Cardiac muscle cell (in vitro differentiated cells and primary cell): Measurements from ENCODE around the gene DPH2. TPM values are rescaled to one million over a fixed set of nuclear protein-coding genes. Genes with fewer than 3 reads are reported as not detected.

Experiments
- DNase-seq, 2 donors: peaks; one replicate each; pipeline versions ENCODE4 v3.0.0 to v3.0.0-alpha.2; 2010 to 2017; ENCODE audit warnings: low read depth in 1 of 2, low spot score in 1 of 2
- H3K27ac ChIP-seq: fragments of 200-600 bp; sonication (generic); 2 replicates; pipeline ENCODE4 v1.5.1; 2016
- H3K27me3 ChIP-seq: fragments of 200-600 bp; sonication (generic); 2 replicates; pipeline ENCODE4 v1.6.0; 2016; ENCODE audit warnings: control low read depth
- H3K36me3 ChIP-seq: fragments of 200-600 bp; sonication (generic); 2 replicates; pipeline ENCODE4 v1.5.1; 2016; ENCODE audit warnings: control low read depth
- H3K4me1 ChIP-seq: fragments of 200-600 bp; sonication (generic); 2 replicates; pipeline ENCODE4 v1.8.1; 2017; ENCODE audit warnings: low read depth, mild to moderate bottlenecking, mixed run types
- H3K4me3 ChIP-seq: fragments of 200-600 bp; sonication (generic); 2 replicates; pipeline ENCODE4 v1.5.1; 2016; ENCODE audit warnings: mild to moderate bottlenecking
- H3K9me3 ChIP-seq: fragments of 200-600 bp; sonication (generic); 2 replicates; pipeline ENCODE4 v1.5.1; 2017; ENCODE audit warnings: low read depth, mild to moderate bottlenecking, control low read depth
- polyA plus RNA-seq: library from polyadenylated mRNA; unstranded; fragments of >200 nt; fragmentation: Nextera tagmentation; extraction: Ambion mirVana; gene quantifications from 2 replicates; pipeline ENCODE4 v1.2.1, GENCODE V29; 2016
- total RNA-seq: library from RNA; depleted of rRNA; stranded (reverse); fragments of >200 nt; gene quantifications from 2 replicates; pipeline ENCODE4 v1.2.3, GENCODE V29; 2016
- TF ChIP-seq, protein P1 (sequence below): IDR thresholded peaks from 2 replicates; pipeline ENCODE4 v1.5.1; 2012; ENCODE audit warnings: low read depth, mild to moderate bottlenecking, low read length

DPH2 gene
- total and polyA plus RNA-seq, 2 experiments from 2014 or later = 20.7 to 21.5 TPM

- H3K36me3 ChIP-seq = no peaks in the 10 kb centered on the region
- H3K27me3 ChIP-seq = no peaks in the 10 kb centered on the region
- DNase-seq = no peak
- no peak overlapping the region for H3K4me3 ChIP-seq
- H3K9me3 ChIP-seq = no peaks in the 10 kb centered on the region
- no peak overlapping the region for H3K27ac ChIP-seq
- no peaks in the 10 kb centered on the region for H3K4me1 ChIP-seq
- TF ChIP-seq, protein P1, sequence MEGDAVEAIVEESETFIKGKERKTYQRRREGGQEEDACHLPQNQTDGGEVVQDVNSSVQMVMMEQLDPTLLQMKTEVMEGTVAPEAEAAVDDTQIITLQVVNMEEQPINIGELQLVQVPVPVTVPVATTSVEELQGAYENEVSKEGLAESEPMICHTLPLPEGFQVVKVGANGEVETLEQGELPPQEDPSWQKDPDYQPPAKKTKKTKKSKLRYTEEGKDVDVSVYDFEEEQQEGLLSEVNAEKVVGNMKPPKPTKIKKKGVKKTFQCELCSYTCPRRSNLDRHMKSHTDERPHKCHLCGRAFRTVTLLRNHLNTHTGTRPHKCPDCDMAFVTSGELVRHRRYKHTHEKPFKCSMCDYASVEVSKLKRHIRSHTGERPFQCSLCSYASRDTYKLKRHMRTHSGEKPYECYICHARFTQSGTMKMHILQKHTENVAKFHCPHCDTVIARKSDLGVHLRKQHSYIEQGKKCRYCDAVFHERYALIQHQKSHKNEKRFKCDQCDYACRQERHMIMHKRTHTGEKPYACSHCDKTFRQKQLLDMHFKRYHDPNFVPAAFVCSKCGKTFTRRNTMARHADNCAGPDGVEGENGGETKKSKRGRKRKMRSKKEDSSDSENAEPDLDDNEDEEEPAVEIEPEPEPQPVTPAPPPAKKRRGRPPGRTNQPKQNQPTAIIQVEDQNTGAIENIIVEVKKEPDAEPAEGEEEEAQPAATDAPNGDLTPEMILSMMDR = peak; percentile 13
These were observed 16.9 kb downstream of the DPH2 start for GRCh38 chr1:43986712-43987111.

DNA sequence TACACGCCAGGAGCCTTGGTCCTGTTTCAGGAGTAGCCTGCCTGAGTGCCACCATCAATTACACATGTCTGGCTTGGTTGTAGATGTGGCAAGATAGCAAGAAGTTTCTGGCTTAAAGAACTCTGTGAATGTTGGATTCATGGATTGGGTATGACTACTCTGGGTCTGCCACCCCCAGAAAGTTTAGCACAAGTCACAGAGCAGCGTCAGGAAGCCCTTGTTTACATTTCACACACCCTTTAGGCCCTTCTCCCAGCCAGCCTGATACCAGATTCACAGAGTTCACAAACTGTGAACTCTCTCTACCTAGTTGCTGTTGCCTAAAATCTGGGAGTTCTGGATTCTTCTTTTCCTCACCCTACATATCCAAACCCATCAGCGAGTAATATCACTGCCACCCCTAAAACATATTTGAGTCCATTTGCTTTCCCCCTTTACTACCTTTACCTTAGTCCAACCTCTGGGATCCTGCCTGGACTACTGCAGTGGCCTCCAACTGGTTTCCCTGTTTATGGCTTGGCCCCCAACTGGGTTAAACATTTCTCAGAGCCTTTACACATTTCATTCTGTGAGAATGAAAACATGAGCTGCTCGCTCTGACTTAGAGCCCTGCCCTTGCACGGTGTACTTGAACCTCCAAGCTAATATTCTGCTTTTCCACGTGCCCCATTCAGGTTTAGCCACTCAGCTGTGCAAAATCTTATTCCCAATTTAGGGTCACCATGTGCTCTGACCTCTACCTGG, 17.5 kb downstream of the DPH2 start:
- H3K4me1 ChIP-seq = peaks cover 3% of the 10 kb centered on the region
- H3K9me3 ChIP-seq = no peaks in the 10 kb centered on the region
- no peak overlapping the region for H3K27ac ChIP-seq
- no peaks in the 10 kb centered on the region for H3K36me3 ChIP-seq
- TF ChIP-seq, protein P1 = no peak
- H3K27me3 ChIP-seq = no peaks in the 10 kb centered on the region
- DNase-seq = no peak
- no peak overlapping the region for H3K4me3 ChIP-seq

GRCh38 chr1:43990271-43991199, 20.7 kb downstream of the DPH2 start:
- DNase-seq = no peak
- peaks cover 4% of the 10 kb centered on the region for H3K4me1 ChIP-seq

DNA sequence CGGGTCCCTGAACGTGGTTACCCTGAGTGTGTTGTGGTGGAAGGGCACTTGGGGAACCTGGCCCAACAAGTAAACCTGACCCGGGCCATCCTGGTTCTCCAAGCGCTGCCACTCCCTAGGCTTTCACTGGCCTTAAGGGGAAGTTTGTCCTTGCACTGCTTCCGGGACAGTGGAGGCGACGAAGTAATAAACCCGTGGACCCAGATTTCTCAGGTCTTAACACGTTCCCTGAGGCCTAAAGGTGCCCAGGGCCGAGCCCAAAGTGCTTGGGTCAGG, 21.3 kb downstream of the DPH2 start:
- Histone ChIP-seq H3K27me3 (no peaks in the 10 kb centered on the region), H3K36me3 (no peaks in the 10 kb centered on the region), H3K4me3 (peak overlapping the region; percentile 56), H3K9me3 (no peaks in the 10 kb centered on the region), H3K4me1 (peaks cover 4% of the 10 kb centered on the region), H3K27ac (peak overlapping the region; percentile 28)
- no peak for DNase-seq
- TF ChIP-seq, protein P1 = no peak

More at GRCh38 chr1:43990271-43991199, 20.7 kb downstream of the DPH2 start:
- TF ChIP-seq, protein P1 = peak; percentile 4
- Histone ChIP-seq H3K36me3 (no peaks in the 10 kb centered on the region), H3K9me3 (no peaks in the 10 kb centered on the region), H3K27me3 (no peaks in the 10 kb centered on the region), H3K27ac (peak overlapping the region; percentile 28), H3K4me3 (peak overlapping the region; percentile 56)

GRCh38 chr1:43991476-43992231, 21.8 kb downstream of the DPH2 start, which contains the start of gene CCDC24:
TSS of gene CCDC24 (plus strand) at chr1:43991599. CDS start at chr1:43991879, 280 bp downstream.
- no peaks in the 10 kb centered on the region for H3K9me3 ChIP-seq
- no peaks in the 10 kb centered on the region for H3K36me3 ChIP-seq
- TF ChIP-seq, protein P1 = no peak
- peaks cover 4% of the 10 kb centered on the region for H3K4me1 ChIP-seq
- peak; percentile 84 to 86 for DNase-seq
- H3K27me3 ChIP-seq = no peaks in the 10 kb centered on the region
- H3K27ac ChIP-seq = peak within 1 kb of the TSS; percentile 28
- peak within 1 kb of the TSS; percentile 56 for H3K4me3 ChIP-seq
